Measurements from ENCODE around the gene ZFP57. TPM values are rescaled to one million over a fixed set of nuclear protein-coding genes. Genes with fewer than 3 reads are reported as not detected.

Gene ZFP57
- total and polyA plus RNA-seq, 4 experiments from 2014 or later, result 2.4 to 3.0 TPM; not detected in 2

GRCh38 chr6:29632789-29633533, 48.0 kb downstream of the ZFP57 start, which contains the start of gene GABBR1:
Gene GABBR1 (minus strand): TSS chr6:29633183. CDS start chr6:29632385, 798 bp downstream.
- DNase-seq, result peak; percentile 61 to 80 (median 69)
- H3K27me3 Mint-ChIP-seq, result no peaks in the 10 kb centered on the region
- intact Hi-C loops (cut with micrococcal nuclease), result loop anchor here (1.0 to 5.0 kb wide), 2 partner anchors 17 to 796 kb away; no protein-coding TSS in a partner anchor
- peaks cover 0 to 5% of the 10 kb centered on the region in 2 donors for H3K36me3 Mint-ChIP-seq
- H3K27me3 ChIP-seq (ENCODE audit: insufficient read depth, low read length), result no peaks in the 10 kb centered on the region
- no peaks in the 10 kb centered on the region for H3K36me3 ChIP-seq (ENCODE audit: insufficient read depth, low read length)
- peak within 1 kb of the TSS in 1 of 2 donors; percentile 59 for H3K4me3 ChIP-seq (ENCODE audit: low read length in 2 of 2)
- H3K27ac ChIP-seq (ENCODE audit: low read depth, low read length), result peak within 1 kb of the TSS; percentile 37
- POLR2A ChIA-PET (ENCODE audit: partially characterized antibody), result interaction anchor here (0.8 to 3.6 kb wide), 7 partner anchors 9 to 428 kb away, joined by 3 to 44 read pairs (median 5); partner anchors contain the start of gene POLR1H
- H3K4me3 Mint-ChIP-seq, result peak within 1 kb of the TSS; percentile 87 to 95 (median 92)
- peaks cover 50% of the 10 kb centered on the region for H3K4me1 ChIP-seq (ENCODE audit: insufficient read depth, low read length)
- no peaks in the 10 kb centered on the region for H3K9me3 ChIP-seq (ENCODE audit: control insufficient read depth in 1 of 2, low read length in 2 of 2)
- H3K27ac Mint-ChIP-seq, result peak within 1 kb of the TSS; percentile 82 to 97 (median 91)
- CTCF ChIA-PET (ENCODE audit: partially characterized antibody), result interaction anchor here (1.3 to 21.8 kb wide), 2 partner anchors 9 to 21 kb away, joined by 5 to 336 read pairs; partner anchors contain the start of gene MOG
- peaks cover 0 to 1% (median 0%) of the 10 kb centered on the region in 8 donors for H3K9me3 Mint-ChIP-seq
- H3K4me1 Mint-ChIP-seq, result peaks cover 39 to 59% (median 47%) of the 10 kb centered on the region in 4 donors

- Mint-ChIP-seq H3K27ac (peak overlapping the region; percentile 47 to 92 (median 89)), H3K4me1 (peaks cover 39 to 60% (median 47%) of the 10 kb centered on the region in 4 donors), H3K4me3 (peak overlapping the region; percentile 87 to 95 (median 90)), H3K36me3 (peaks cover 0 to 5% of the 10 kb centered on the region in 2 donors), H3K9me3 (peaks cover 0 to 1% (median 0%) of the 10 kb centered on the region in 8 donors), H3K27me3 (no peaks in the 10 kb centered on the region)
- no peaks in the 10 kb centered on the region for H3K27me3 ChIP-seq (ENCODE audit: insufficient read depth, low read length)
- peak; percentile 49 to 75 (median 60) for DNase-seq
- peaks cover 50% of the 10 kb centered on the region for H3K4me1 ChIP-seq (ENCODE audit: insufficient read depth, low read length)
- intact Hi-C loops (cut with micrococcal nuclease), result loop anchor here (5.0 kb wide), 1 partner anchor 795 kb away; no protein-coding TSS in a partner anchor
- no peaks in the 10 kb centered on the region for H3K9me3 ChIP-seq (ENCODE audit: control insufficient read depth in 1 of 2, low read length in 2 of 2)
- H3K36me3 ChIP-seq (ENCODE audit: insufficient read depth, low read length), result no peaks in the 10 kb centered on the region
- H3K4me3 ChIP-seq (ENCODE audit: low read length in 2 of 2), result peak overlapping the region in 1 of 2 donors; percentile 59
- peak overlapping the region; percentile 37 for H3K27ac ChIP-seq (ENCODE audit: low read depth, low read length)
- ChIA-PET POLR2A (ENCODE audit: partially characterized antibody) (interaction anchor here (1.3 to 3.6 kb wide), 6 partner anchors 8 to 429 kb away, joined by 4 to 44 read pairs (median 6); partner anchors contain the start of gene POLR1H), CTCF (ENCODE audit: partially characterized antibody) (interaction anchor here (1.3 to 21.8 kb wide), 2 partner anchors 10 to 22 kb away, joined by 5 to 336 read pairs; partner anchors contain the start of gene MOG)
Observed at GRCh38 chr6:29631860-29632731, 48.9 kb downstream of the ZFP57 start.

GRCh38 chr6:29631209-29631810, 49.6 kb downstream of the ZFP57 start:
- H3K27me3 Mint-ChIP-seq, result no peaks in the 10 kb centered on the region
- no peak overlapping the region for H3K27ac ChIP-seq (ENCODE audit: low read depth, low read length)

GRCh38 chr6:29630315-29630714, 50.6 kb downstream of the ZFP57 start:
- Histone ChIP-seq H3K9me3 (ENCODE audit: control insufficient read depth in 1 of 2, low read length in 2 of 2) (no peaks in the 10 kb centered on the region), H3K27ac (ENCODE audit: low read depth, low read length) (no peak overlapping the region), H3K36me3 (ENCODE audit: insufficient read depth, low read length) (no peaks in the 10 kb centered on the region), H3K4me3 (ENCODE audit: low read length in 2 of 2) (no peak overlapping the region), H3K27me3 (ENCODE audit: insufficient read depth, low read length) (no peaks in the 10 kb centered on the region), H3K4me1 (ENCODE audit: insufficient read depth, low read length) (peaks cover 50% of the 10 kb centered on the region)
- Mint-ChIP-seq H3K9me3 (peaks cover 0 to 1% (median 0%) of the 10 kb centered on the region in 8 donors), H3K36me3 (peaks cover 0 to 5% of the 10 kb centered on the region in 2 donors), H3K27me3 (no peaks in the 10 kb centered on the region), H3K4me1 (peaks cover 42 to 77% (median 53%) of the 10 kb centered on the region in 4 donors), H3K4me3 (peak overlapping the region in 5 of 8 donors; percentile 5 to 94 (median 88)), H3K27ac (peak overlapping the region in 1 of 7 donors; percentile 24)
- no peak for DNase-seq
- CTCF ChIA-PET (ENCODE audit: partially characterized antibody), result interaction anchor here (1.2 to 21.8 kb wide), 2 partner anchors 11 to 24 kb away, joined by 3 to 336 read pairs; partner anchors contain the start of gene MOG
- POLR2A ChIA-PET (ENCODE audit: partially characterized antibody), result interaction anchor here (1.0 kb wide), 1 partner anchor 20 kb away, joined by 3 read pairs; no protein-coding TSS in a partner anchor
- intact Hi-C loops (cut with micrococcal nuclease), result loop anchor here (5.0 kb wide), 1 partner anchor 793 kb away; no protein-coding TSS in a partner anchor

More at GRCh38 chr6:29631209-29631810, 49.6 kb downstream of the ZFP57 start:
- peak overlapping the region; percentile 87 to 95 (median 90) for H3K4me3 Mint-ChIP-seq
- no peaks in the 10 kb centered on the region for H3K9me3 ChIP-seq (ENCODE audit: control insufficient read depth in 1 of 2, low read length in 2 of 2)
- no peaks in the 10 kb centered on the region for H3K27me3 ChIP-seq (ENCODE audit: insufficient read depth, low read length)
- no peak for DNase-seq
- H3K4me3 ChIP-seq (ENCODE audit: low read length in 2 of 2), result no peak overlapping the region
- peaks cover 0 to 5% of the 10 kb centered on the region in 2 donors for H3K36me3 Mint-ChIP-seq
- peaks cover 50% of the 10 kb centered on the region for H3K4me1 ChIP-seq (ENCODE audit: insufficient read depth, low read length)
- POLR2A ChIA-PET (ENCODE audit: partially characterized antibody), result interaction anchor here (3.0 to 3.6 kb wide), 2 partner anchors 11 to 19 kb away, joined by 24 to 44 read pairs; no protein-coding TSS in a partner anchor
- peak overlapping the region in 6 of 7 donors; percentile 68 to 91 (median 84) for H3K27ac Mint-ChIP-seq
- peaks cover 0 to 1% (median 0%) of the 10 kb centered on the region in 8 donors for H3K9me3 Mint-ChIP-seq
- no peaks in the 10 kb centered on the region for H3K36me3 ChIP-seq (ENCODE audit: insufficient read depth, low read length)
- peaks cover 39 to 68% (median 52%) of the 10 kb centered on the region in 4 donors for H3K4me1 Mint-ChIP-seq
- CTCF ChIA-PET (ENCODE audit: partially characterized antibody), result interaction anchor here (21.8 kb wide), 1 partner anchor 23 kb away, joined by 336 read pairs; the partner anchor contains the start of gene MOG
- intact Hi-C loops (cut with micrococcal nuclease), result loop anchor here (5.0 kb wide), 1 partner anchor 794 kb away; no protein-coding TSS in a partner anchor

- H3K4me3 ChIP-seq (ENCODE audit: low read length in 2 of 2), result no peak overlapping the region
- H3K36me3 ChIP-seq (ENCODE audit: insufficient read depth, low read length), result no peaks in the 10 kb centered on the region
- ChIA-PET POLR2A (ENCODE audit: partially characterized antibody) (interaction anchor here (1.0 to 3.2 kb wide), 2 partner anchors 20 kb away, joined by 3 to 21 read pairs; no protein-coding TSS in a partner anchor), CTCF (ENCODE audit: partially characterized antibody) (interaction anchor here (0.6 to 21.8 kb wide), 5 partner anchors 12 to 716 kb away, joined by 3 to 336 read pairs (median 3); partner anchors contain the start of gene MOG)
- no peak overlapping the region for H3K27ac ChIP-seq (ENCODE audit: low read depth, low read length)
- Mint-ChIP-seq H3K36me3 (peaks cover 0 to 5% of the 10 kb centered on the region in 2 donors), H3K27me3 (no peaks in the 10 kb centered on the region), H3K27ac (peak overlapping the region in 4 of 7 donors; percentile 29 to 88 (median 66)), H3K4me3 (peak overlapping the region; percentile 19 to 96 (median 90)), H3K4me1 (peaks cover 42 to 76% (median 53%) of the 10 kb centered on the region in 4 donors), H3K9me3 (peaks cover 0 to 1% (median 0%) of the 10 kb centered on the region in 8 donors)
- no peaks in the 10 kb centered on the region for H3K9me3 ChIP-seq (ENCODE audit: control insufficient read depth in 1 of 2, low read length in 2 of 2)
- peaks cover 50% of the 10 kb centered on the region for H3K4me1 ChIP-seq (ENCODE audit: insufficient read depth, low read length)
- intact Hi-C loops (cut with micrococcal nuclease), result no loop called here
- DNase-seq, result no peak
- H3K27me3 ChIP-seq (ENCODE audit: insufficient read depth, low read length), result no peaks in the 10 kb centered on the region
Observed at GRCh38 chr6:29629571-29629970, 51.4 kb downstream of the ZFP57 start.
